GM21390 (cell line): ENCODE data around the gene SLC2A5.
"Not testable (repeated sequence)": the region's sequence is repeated elsewhere in the genome, so short reads cannot be mapped to it uniquely, and the experiment has no call there.

ENCODE experiments used
- ATAC-seq: cut with Tn5 transposase; IDR thresholded peaks from one replicate; pipeline ENCODE4 v1.9.1; 2021; ENCODE audit not compliant: unreplicated experiment

SLC2A5 gene

GRCh38 chr1:9038881-9039760, 30.3 kb downstream of the SLC2A5 start:
- ATAC-seq, result no peak

- no peak for ATAC-seq
Measured at GRCh38 chr1:9038338-9038650, 31.1 kb downstream of the SLC2A5 start.

- peak; percentile 72 for ATAC-seq
Measured at GRCh38 chr1:9037476-9038337, 31.7 kb downstream of the SLC2A5 start.

- ATAC-seq, result no peak
Measured at GRCh38 chr1:9035226-9035625, 34.2 kb downstream of the SLC2A5 start.

GRCh38 chr1:9033363-9033762, 36.1 kb downstream of the SLC2A5 start:
- ATAC-seq, result no peak

GRCh38 chr1:9031484-9032259, 37.8 kb downstream of the SLC2A5 start:
- ATAC-seq, result no peak

GRCh38 chr1:9031077-9031476, 38.4 kb downstream of the SLC2A5 start:
- ATAC-seq, result not testable (repeated sequence)

- no peak for ATAC-seq
Measured at GRCh38 chr1:9028921-9029705, 40.3 kb downstream of the SLC2A5 start.

- no peak for ATAC-seq
Measured at GRCh38 chr1:9027307-9027706, 42.1 kb downstream of the SLC2A5 start.

GRCh38 chr1:9025449-9025848, 44.0 kb downstream of the SLC2A5 start:
- no peak for ATAC-seq

- ATAC-seq, result no peak
Measured at GRCh38 chr1:9024837-9025236, 44.6 kb downstream of the SLC2A5 start.

- ATAC-seq, result no peak
Measured at GRCh38 chr1:9022773-9023172, 46.7 kb downstream of the SLC2A5 start.

GRCh38 chr1:9022026-9022738, 47.3 kb downstream of the SLC2A5 start:
- ATAC-seq, result not testable (repeated sequence)

- ATAC-seq, result no peak
Measured at GRCh38 chr1:9020305-9020704, 49.1 kb downstream of the SLC2A5 start.

- no peak for ATAC-seq
Measured at GRCh38 chr1:9019896-9020295, 49.5 kb downstream of the SLC2A5 start.

GRCh38 chr1:9018333-9018732, 51.1 kb downstream of the SLC2A5 start:
- ATAC-seq, result no peak

GRCh38 chr1:9016455-9016854, 53.0 kb downstream of the SLC2A5 start:
- no peak for ATAC-seq

- no peak for ATAC-seq
Measured at GRCh38 chr1:9014475-9015375, 54.7 kb downstream of the SLC2A5 start.

GRCh38 chr1:9013819-9014218, 55.6 kb downstream of the SLC2A5 start:
- ATAC-seq, result no peak
